NCI-H748 (cell line): ENCODE measurements around the gene CBARP.
"Not testable (repeated sequence)": the region's sequence is repeated elsewhere in the genome, so short reads cannot be mapped to it uniquely, and the experiment has no call there.

Experiments used
- DNase-seq: peaks from one replicate; lab custom pipeline; 2025; ENCODE audit not compliant: unreplicated experiment; lab: John Stamatoyannopoulos, UW

Gene CBARP

DNA sequence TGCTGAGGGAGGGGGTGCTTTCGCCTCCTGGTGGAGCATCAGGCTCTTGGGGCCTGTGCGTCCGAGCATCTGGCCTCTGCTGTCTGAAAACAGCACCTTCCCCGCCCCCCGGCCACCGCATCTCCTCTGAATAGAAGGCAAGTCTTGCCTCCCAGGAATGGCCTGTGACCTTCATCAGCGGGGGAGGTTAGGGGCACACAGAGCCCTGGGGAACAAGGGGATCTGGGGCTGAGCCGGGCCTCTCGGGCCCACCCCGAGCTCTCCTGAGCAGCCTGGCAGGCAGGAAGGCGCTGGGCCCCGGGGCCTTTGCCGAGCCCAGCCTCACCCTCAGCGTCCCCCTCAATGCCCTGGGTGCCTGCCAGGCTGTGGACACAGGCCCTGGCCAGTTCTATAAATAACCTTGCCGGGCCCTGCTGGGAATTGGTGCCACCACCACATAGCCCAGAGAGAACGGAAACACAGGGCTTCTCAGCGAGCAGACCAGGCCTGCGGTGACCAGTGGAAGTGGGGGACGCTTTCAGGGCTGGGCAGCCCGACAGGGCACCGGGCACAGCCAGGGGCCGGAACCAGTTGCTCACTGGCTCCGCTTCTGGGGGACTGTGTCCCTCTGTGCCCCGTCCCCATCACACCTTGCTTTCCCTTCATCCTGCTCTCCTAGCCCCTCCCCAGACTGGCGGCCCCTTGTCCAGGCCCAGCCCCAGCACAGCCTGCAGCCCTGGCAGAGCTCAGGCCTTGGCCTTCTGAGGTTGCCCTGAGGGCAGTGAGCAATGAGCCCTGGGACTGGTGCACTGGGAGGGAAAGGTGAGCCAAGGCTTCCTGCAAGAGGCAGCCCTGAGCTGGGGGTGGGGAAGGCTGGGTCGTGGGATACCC, 22.7 kb downstream of the CBARP start:
- DNase-seq = no peak

DNA sequence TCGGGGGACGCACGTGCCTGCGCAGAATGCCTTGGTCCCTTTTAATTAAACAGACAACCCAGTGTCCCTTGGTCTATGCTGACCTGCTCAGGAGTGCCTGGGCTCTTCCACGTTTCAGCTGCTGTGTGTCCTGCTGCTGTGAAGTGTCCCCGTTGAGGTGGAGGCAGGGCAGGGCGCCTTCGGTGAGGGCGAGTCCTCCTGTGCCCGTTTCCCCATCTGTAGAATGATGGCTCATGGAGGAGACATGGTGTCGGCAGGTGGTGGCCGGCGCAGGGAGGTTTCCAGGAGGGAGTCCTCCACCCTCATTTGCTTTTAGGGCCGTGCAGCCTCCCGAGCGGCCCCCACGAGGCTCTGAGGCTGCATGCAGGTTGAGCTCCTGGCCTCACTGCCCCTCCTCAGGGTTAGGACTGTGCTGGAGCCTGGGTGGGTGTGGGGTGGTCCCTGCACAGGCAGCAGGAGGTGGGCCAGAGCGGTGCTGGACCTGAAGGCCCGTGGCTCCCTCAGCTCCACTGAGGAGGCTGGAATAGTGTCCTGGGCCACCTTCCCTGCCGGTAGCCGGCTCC, 23.4 kb downstream of the CBARP start:
- DNase-seq = no peak

DNA sequence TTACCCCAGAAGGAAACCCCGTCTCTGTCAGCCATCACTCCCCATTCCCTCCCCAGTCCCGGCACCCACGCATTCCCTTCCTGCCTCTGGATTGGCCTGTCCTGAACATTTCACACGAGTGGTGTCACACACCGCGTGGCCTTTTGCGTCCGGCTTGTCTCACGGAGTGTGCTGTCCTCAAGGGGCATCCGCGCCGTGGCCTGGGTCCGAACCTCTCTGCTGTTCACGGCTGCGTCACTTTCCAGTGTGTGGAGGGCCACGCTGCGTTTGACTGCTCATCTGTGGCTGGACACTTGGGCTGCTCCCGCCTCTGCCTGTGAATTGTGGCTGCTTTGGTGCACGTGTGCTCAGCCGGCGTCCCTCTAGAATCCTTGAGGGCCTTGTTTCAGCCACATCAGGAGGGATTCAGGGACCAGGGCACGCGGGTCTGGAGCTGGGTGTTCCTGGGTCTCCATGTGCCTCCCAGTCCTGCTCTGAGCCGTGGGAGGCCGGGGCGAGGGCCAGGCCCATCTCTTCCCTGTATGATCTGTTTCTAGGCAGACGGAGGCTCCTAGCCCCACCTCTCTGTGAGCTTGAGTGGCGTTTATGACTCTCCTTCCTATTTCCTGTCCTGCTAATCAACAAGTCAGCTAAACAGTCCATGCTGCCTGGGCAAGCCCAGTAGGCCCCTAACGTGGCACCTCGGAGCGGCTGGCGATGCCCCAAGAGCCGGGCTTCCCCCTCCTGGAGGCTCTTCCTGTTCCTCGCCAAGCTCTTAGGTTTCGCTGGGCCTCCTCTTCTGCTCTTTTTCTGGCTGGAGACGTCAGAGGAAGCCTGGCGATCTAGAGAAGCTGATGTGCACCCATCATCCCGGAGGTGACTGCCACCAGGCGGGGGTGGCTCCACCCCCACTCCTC, 24.2 kb downstream of the CBARP start:
- DNase-seq = no peak

DNA sequence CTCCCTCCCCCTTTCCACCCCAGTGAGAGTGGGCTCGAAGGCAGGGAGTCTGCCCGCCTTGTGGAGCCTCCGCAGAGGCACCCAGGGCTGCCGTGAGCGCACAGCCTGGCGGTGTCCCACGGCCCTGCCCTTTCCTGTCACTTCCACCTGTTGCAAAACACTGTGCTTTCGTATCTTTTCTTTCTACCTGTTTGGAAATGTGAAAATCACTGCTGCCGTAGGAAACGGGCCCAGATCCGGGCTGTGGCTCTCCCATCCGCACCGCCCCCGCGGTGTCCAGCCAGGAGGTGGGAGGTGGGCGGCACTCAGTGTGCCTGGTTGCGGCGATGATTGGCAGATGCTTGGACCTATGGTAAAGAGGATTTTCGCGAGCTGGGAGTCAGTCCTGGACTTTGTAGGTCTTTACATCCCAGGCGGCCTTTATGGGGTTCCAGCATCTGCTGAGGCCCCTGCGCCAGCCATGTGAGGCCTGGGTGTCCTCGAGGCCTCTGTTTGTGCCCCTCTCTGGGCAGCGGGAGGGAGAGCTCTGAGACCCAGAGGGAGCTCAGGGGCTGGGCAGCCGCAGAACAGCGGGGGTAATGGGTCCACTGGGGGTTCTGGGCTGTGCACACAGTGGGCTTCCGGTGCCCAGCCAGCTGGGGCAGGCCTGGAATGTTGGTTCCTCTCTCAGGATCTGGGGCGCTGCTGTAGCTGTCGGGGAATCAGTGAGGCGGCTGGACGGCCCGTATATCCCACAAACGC, 26.1 kb downstream of the CBARP start:
- no peak for DNase-seq

DNA sequence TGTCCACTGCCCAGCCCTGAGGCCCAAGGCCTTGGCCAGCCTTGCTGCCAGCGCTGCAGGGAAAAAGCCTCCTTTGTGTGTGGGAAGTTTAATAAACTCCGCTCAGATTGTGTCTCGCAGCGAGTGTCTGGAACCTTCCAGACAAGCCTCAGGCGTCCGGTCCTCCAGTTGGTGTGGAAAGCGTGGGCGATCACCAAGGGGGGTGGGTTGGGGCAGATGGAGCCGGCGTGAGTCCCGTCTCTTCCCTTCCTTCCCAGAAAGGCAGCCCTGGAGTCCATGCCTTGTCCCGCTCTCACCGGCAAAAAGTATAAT, 27.6 kb downstream of the CBARP start:
- no peak for DNase-seq

DNA sequence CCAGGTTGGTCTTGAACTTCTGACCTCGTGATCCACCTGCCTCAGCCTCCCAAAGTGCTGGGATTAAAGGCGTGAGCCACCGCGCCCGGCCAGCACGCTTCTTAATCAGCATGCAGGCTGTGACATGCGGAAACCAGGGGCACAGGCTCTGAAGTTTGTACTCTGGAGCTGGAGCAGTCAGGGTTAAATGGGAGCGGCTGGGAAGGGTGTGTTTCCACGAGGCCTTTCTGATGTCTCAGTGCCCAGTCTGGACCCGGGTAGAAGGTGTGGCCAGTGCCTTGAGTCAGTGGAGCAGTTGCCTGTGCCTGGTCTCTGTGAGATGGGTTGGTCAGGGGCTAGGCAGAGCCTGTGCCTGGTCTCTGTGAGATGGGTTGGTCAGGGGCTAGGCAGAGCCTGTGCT, 29.0 kb downstream of the CBARP start:
- not testable (repeated sequence) for DNase-seq

DNA sequence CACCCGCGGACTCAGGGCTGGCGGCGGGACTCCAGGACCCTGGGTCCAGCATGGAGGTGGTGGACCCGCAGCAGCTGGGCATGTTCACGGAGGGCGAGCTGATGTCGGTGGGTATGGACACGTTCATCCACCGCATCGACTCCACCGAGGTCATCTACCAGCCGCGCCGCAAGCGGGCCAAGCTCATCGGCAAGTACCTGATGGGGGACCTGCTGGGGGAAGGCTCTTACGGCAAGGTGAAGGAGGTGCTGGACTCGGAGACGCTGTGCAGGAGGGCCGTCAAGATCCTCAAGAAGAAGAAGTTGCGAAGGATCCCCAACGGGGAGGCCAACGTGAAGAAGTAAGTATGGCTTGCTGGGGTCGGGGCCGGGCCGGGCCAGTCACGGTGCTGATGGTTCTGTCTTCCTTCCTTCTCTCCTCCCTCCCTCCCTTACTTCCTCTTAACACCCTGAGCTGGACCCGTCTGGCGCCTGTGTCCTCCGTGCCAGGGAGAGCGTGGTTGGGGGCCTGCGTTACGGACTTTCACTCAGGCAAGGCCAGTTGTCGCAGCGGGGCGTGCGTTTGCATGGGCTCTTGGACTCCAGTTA, 30.8 kb downstream of the CBARP start:
- DNase-seq = peak; percentile 41

DNA sequence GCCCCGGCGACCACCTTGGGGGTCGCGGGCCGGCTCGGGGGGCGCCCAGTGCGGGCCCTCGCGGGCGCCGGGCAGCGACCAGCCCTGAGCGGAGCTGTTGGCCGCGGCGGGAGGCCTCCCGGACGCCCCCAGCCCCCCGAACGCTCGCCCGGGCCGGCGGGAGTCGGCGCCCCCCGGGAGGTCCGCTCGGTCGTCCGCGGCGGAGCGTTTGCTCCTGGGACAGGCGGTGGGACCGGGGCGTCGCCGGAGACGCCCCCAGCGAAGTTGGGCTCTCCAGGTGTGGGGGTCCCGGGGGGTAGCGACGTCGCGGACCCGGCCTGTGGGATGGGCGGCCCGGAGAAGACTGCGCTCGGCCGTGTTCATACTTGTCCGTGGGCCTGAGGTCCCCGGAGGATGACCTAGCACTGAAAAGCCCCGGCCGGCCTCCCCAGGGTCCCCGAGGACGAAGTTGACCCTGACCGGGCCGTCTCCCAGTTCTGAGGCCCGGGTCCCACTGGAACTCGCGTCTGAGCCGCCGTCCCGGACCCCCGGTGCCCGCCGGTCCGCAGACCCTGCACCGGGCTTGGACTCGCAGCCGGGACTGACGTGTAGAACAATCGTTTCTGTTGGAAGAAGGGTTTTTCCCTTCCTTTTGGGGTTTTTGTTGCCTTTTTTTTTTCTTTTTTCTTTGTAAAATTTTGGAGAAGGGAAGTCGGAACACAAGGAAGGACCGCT, 31.5 kb downstream of the CBARP start:
- DNase-seq = no peak

DNA sequence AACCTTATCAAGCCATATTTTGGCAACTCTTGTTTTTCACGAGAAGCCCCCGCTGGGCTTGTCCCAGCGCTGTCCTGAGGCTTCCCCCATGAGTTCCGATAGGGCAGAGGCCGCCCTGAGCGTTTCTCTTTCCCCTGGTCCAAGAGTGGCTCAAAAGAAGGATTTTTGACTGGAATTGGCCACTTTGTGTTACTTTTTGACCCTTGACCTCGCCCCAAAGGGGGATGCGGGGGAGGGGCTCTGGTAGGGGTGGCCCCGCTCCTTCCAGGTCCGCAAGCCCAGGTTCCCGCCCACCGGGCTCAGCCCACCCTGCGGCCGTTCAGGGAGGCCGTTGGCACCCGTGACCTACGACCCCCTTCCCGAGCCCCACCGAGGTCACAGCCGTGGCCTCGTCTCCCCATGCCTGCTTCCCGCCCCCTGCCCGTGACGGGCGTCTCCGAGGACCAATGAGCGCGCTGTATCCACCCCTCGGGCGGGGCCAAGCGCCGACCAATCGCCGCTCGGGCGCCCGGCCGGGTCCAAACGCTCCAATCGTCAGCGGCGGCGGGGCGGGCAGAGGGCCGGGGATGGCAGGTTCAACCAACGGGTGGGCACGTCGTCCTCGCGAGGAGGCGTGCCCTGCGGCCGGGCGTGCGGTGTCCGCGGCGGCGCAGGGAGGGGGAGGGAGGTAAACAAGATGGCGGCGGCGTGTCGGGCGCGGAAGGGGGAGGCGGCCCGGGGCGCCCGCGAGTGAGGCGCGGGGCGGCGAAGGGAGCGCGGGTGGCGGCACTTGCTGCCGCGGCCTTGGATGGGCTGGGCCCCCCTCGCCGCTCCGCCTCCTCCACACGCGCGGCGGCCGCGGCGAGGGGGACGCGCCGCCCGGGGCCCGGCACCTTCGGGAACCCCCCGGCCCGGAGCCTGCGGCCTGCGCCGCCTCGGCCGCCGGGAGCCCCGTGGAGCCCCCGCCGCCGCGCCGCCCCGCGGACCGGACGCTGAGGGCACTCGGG, 32.4 kb downstream of the CBARP start, which contains the start of gene STK11:
Gene STK11 (plus strand): TSS at position 665 of the 986 bp plus-strand sequence. CDS start 1,136 bp downstream, outside the sequence.
- peak; percentile 95 for DNase-seq

DNA sequence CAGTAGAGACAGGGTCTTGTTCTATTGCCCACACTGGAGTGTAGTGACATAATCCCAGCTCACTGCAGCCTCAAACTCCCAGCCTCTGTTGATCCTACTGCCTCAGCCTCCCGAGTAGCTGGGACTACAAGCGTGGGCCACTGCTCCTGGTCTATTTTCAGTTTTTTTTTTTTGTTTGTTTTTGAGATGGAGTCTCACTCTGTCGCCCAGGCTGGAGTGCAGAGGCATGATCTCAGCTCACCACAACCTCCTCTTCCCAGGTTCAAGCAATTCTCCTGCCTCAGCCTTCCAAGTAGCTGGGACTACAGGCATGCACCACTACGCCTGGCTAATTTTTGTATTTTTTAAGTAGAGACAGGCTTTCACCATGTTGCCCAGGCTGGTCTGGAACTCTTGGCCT, 37.2 kb downstream of the CBARP start:
- DNase-seq = not testable (repeated sequence)

DNA sequence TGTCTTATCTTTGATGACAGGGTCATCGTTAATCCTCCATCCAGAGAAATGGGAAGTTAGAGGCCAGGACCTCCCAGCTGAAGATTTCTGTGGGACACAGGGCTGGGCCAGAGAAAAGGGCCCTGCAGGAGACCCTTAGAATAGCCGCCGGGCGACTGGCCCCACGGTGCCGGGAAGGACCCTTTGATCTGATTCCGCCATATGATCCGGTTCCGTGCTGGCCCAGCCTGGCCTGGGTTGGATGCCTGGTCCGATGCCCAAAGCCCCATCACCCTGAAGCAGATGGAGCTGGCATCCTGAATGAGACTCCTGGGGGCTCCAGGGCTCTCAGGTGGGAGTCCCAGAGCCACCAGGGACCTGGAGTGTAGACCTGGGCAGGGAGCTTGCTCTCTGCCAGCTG, 38.3 kb downstream of the CBARP start:
- no peak for DNase-seq

DNA sequence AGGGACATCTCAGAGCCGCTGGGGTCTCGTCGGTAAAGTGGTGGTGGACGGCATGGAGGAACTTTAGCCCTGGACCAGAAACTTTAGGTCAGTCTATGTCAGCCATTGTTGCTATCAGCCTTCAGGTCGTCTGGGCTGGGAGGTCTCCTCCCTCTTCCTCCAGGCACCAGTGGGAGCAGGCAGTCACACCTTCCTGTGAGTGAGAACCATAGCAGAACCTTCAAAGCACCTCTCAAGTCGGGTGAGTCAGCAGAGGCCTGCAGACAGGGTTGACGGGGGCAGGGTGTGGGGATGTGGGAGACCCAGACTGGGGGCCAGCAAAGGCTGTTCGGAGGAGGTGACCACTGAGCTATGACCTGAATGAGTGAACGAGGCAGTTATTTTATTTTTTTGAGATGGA, 48.4 kb downstream of the CBARP start:
- no peak for DNase-seq

DNA sequence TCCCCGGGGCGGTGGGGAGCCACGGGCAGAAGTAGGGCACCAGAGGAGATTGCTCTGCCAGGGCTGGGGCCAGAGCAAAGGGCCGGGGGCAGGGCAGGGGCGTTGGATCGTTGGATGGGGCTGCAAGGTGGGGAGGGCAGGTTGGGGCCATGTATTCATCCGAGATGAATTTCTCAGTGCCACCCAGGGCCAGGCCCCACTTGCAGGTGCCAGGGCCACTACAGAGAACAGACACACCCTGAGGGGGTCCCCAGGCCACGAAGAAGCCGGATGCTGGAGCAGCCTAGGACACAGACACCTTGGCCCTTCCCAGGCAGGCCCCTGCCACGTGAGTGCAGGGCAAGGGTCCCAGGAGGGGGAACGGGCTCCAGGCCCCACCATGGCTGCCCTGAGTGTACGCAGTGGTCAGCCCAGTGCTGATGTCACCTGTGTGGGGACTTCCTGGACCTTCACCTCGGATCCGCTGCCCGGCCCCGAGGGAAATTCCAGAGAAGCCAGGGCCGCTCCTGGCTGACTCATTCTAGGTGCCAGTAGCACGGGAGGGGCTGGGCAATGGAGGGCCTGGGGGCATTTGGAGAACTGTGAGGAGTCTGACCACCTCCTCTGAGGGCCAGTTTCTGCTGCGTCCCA, 54.1 kb downstream of the CBARP start:
- DNase-seq = no peak

DNA sequence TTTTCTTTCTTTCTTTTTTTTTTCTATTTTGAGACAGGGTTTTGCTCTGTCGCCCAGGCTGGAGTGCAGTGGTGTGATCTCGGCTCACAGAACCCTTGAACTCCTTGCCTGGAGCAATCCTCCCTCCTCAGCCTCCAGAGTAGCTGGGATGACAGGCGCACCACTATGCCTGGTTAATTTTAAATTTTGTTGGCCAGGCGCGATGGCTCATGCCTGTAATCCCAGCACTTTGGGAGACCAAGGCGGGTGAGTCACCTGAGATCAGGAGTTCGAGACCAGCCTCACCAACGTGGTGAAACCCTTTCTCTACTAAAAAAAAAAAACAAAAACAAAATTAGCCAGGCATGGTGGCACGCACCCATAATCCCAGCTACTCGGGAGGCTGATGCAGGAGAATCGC, 55.1 kb downstream of the CBARP start:
- DNase-seq = no peak

DNA sequence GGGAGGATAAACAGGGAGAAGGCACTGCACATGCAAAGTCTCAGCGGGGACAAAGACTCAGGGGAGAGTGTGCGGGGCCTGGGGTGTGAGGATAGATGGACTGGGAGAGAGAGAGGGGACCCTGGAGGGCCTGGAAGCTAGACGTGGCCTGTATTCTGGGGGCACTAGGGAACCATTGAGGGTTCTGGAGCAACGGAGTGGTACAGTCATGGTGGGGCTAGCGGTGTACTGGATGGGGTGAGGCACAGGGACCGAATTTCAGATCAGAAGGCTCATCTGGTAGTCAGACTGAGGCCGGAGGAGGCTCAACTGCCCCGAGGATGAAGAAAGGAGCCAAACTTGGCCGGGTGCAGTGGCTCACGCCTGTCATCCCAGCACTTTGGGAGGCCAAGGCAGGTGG, 55.7 kb downstream of the CBARP start:
- DNase-seq = no peak

DNA sequence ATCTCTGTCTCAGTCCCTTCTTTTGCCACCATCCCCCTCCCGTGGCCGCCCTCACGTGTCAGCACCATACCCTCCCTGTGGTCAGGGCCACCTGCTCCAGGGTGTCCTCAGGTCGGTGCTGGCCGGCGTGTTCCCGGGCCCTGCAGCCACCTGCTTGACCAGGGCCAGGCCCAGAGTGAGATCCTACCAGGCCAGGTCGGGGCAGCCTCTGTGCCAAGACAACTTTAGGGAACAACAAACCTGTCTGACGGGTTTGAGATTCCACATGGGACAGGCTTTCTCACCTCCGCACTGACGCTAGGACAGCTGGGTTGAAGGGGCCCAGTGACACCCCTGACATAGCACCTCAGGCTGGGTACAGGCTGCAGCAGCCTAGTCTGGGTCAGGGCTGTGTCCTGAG, 56.2 kb downstream of the CBARP start:
- DNase-seq = no peak
